Activated CD8-positive, alpha-beta T cell treated with anti-CD3 and anti-CD28 coated beads for 36 hours (primary cell): ENCODE results near the gene DCTD. TPM values are rescaled to one million over a fixed set of nuclear protein-coding genes. Genes with fewer than 3 reads are reported as not detected.
A peak's percentile ranks its signal among the peaks of the same experiment; 100 is the strongest.

Experiments used
- ATAC-seq: fragments of 200-7000 bp; cut with Tn5 transposase; one replicate; pipeline ENCODE4 v1.10.0; 2021; ENCODE audit warnings: mild to moderate bottlenecking, moderate library complexity
- CTCF ChIA-PET: fragments of 350-600 bp; sonication (Branson Sonifier 250); formaldehyde crosslinking; loops from one replicate; lab custom pipeline; 2021; ENCODE audit warnings: antibody characterized with exemption; lab: Charles Lee
- POLR2A ChIA-PET: fragments of 350-600 bp; sonication (Branson Sonifier 250); formaldehyde crosslinking; loops from one replicate; lab custom pipeline; 2021; ENCODE audit warnings: antibody characterized with exemption; lab: Charles Lee
- DNase-seq: peaks from one replicate; pipeline ENCODE4 v3.0.0-alpha.2; 2020
- H3K27ac Mint-ChIP-seq: one replicate; pipeline ENCODE4 v1.8.0; 2021; ENCODE audit warnings: mild to moderate bottlenecking, mixed read lengths
- H3K27me3 Mint-ChIP-seq: one replicate; pipeline ENCODE4 v1.8.0; 2021; ENCODE audit warnings: mixed read lengths
- H3K36me3 Mint-ChIP-seq: one replicate; pipeline ENCODE4 v1.8.0; 2021; ENCODE audit warnings: low read depth, mixed read lengths
- H3K4me1 Mint-ChIP-seq: one replicate; pipeline ENCODE4 v1.8.0; 2021; ENCODE audit warnings: low read depth, mixed read lengths
- H3K4me3 Mint-ChIP-seq: one replicate; pipeline ENCODE4 v1.8.0; 2021; ENCODE audit warnings: mild to moderate bottlenecking, moderate library complexity, mixed read lengths
- H3K9me3 Mint-ChIP-seq: one replicate; pipeline ENCODE4 v1.8.0; 2021; ENCODE audit warnings: mixed read lengths
- intact Hi-C: fragments of 100-400 bp; cut with micrococcal nuclease; formaldehyde crosslinking; loops from one replicate; pipeline ENCODE4 v1.10.0; 2022
- total RNA-seq, 2 experiments: library from RNA; stranded (reverse); gene quantifications; one replicate each; pipeline ENCODE4 v1.2.3, GENCODE V29; 2021
- TF ChIP-seq, protein P1 (sequence below): fragments of 200-600 bp; IDR thresholded peaks from one replicate; pipeline ENCODE4 v1.8.0; 2022; ENCODE audit warnings: antibody characterized with exemption, mild to moderate bottlenecking

Gene DCTD
- total RNA-seq, 2 experiments from 2014 or later, result 128 to 131 TPM

DNA sequence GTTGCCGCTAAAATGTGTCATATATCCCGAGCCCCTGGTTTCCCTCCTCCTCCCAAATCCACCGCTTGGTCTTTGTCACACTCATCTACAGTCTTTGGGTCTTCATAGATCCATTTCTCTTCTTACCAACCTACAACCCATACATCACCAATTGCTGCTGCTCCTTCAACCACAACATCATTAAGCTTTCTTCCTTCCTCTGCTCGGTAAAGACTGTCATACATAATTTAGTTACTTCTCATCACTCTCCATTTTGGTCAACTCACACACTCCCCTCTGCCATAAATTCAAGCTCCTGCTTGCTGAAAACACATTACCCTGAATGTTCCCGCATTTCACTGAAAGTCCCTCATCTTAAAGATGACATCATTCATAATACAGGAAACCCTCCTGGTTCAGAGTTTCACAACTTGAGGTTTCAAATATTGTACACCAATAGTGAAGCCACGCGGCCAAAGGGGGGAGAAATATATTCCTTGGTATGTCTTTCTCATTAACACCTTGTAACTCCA, 1.7 kb upstream of the DCTD start:
- Mint-ChIP-seq H3K4me3 (peak overlapping the region; percentile 88), H3K27me3 (no peaks in the 10 kb centered on the region), H3K36me3 (peaks cover 23% of the 10 kb centered on the region), H3K27ac (peak overlapping the region; percentile 96), H3K4me1 (peaks cover 38% of the 10 kb centered on the region), H3K9me3 (no peaks in the 10 kb centered on the region)
- DNase-seq, result peak; percentile 63
- intact Hi-C loops, result no loop called here
- peak; percentile 11 for ATAC-seq
- ChIA-PET CTCF (interaction anchor here (0.5 to 1.9 kb wide), 5 partner anchors 9 to 488 kb away, joined by 3 to 10 read pairs (median 6); no protein-coding TSS in a partner anchor), POLR2A (interaction anchor here (0.5 to 1.1 kb wide), 5 partner anchors 10 to 1875 kb away, joined by 3 to 4 read pairs (median 3); no protein-coding TSS in a partner anchor)
- TF ChIP-seq, protein P1, sequence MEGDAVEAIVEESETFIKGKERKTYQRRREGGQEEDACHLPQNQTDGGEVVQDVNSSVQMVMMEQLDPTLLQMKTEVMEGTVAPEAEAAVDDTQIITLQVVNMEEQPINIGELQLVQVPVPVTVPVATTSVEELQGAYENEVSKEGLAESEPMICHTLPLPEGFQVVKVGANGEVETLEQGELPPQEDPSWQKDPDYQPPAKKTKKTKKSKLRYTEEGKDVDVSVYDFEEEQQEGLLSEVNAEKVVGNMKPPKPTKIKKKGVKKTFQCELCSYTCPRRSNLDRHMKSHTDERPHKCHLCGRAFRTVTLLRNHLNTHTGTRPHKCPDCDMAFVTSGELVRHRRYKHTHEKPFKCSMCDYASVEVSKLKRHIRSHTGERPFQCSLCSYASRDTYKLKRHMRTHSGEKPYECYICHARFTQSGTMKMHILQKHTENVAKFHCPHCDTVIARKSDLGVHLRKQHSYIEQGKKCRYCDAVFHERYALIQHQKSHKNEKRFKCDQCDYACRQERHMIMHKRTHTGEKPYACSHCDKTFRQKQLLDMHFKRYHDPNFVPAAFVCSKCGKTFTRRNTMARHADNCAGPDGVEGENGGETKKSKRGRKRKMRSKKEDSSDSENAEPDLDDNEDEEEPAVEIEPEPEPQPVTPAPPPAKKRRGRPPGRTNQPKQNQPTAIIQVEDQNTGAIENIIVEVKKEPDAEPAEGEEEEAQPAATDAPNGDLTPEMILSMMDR, result no peak

DNA sequence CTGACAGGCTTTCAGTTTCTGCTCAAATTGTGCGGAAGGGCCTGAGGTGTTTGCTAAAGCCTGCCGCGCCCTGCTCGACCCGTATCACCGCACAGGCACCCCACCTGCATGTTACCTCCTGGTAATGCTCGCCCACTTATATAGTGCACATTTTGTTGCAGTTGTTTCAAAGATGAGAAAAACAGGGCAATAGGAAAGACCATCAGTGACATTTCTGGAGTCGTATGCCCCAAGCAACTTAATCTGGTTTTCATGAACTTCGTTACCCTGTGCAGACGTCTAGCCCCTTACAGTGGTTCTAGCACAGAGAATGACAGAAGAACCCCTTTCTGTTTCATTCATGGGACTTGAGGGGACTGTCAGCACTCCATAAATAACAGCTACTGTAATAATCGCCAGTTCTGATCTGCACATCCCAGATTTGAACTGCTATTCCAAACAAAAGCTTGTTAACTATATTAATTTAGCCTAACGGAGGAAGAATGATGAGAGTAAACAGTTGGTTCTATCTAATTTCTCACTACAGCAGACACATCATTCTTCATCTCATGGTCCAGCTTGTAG, 940 bp upstream of the DCTD start:
- ChIA-PET CTCF (interaction anchor here (0.5 to 1.9 kb wide), 5 partner anchors 10 to 489 kb away, joined by 3 to 10 read pairs (median 6); no protein-coding TSS in a partner anchor), POLR2A (interaction anchor here (0.5 to 1.1 kb wide), 5 partner anchors 11 to 1876 kb away, joined by 3 to 4 read pairs (median 3); no protein-coding TSS in a partner anchor)
- DNase-seq, result no peak
- peak overlapping the region; percentile 96 for H3K27ac Mint-ChIP-seq
- intact Hi-C loops, result no loop called here
- peak; percentile 11 for ATAC-seq
- peaks cover 30% of the 10 kb centered on the region for H3K36me3 Mint-ChIP-seq
- TF ChIP-seq, protein P1, result no peak
- no peaks in the 10 kb centered on the region for H3K9me3 Mint-ChIP-seq
- H3K4me1 Mint-ChIP-seq, result peaks cover 44% of the 10 kb centered on the region
- H3K27me3 Mint-ChIP-seq, result no peaks in the 10 kb centered on the region
- peak overlapping the region; percentile 88 for H3K4me3 Mint-ChIP-seq

GRCh38 chr4:182916483-182917181, 554 bp downstream of the DCTD start:
- Mint-ChIP-seq H3K36me3 (peaks cover 44% of the 10 kb centered on the region), H3K4me1 (peaks cover 55% of the 10 kb centered on the region), H3K9me3 (no peaks in the 10 kb centered on the region), H3K4me3 (peak overlapping the region; percentile 78), H3K27ac (peak overlapping the region; percentile 96), H3K27me3 (no peaks in the 10 kb centered on the region)
- ATAC-seq (peak; percentile 17), DNase-seq (peak; percentile 43)
- TF ChIP-seq, protein P1, result no peak
- intact Hi-C loops, result no loop called here
- POLR2A ChIA-PET, result interaction anchor here (0.6 to 1.1 kb wide), 5 partner anchors 9 to 348 kb away, joined by 3 to 4 read pairs (median 3); no protein-coding TSS in a partner anchor
- CTCF ChIA-PET, result interaction anchor here (2.2 kb wide), 1 partner anchor 22 kb away, joined by 7 read pairs; no protein-coding TSS in a partner anchor

DNA sequence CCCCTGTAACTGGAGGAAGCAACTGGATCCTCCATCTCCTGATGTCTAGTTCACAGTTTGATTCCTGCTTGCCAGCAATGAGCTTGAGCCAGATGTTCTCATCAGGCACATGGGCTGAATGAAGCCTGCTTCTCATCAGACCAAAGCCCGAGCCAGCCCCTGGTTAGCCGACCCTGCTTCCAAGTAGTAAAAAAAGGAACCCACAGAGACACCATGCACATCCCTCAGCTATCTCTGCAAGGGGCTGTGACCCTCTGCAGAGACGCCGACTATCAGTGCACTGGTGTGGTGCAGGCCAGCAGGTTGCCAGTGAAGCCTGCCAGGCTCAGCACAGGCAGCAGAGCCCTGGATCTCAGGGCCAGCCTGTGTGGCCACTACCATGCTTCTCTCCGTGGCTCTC, 2.8 kb downstream of the DCTD start:
- POLR2A ChIA-PET, result interaction anchor here (0.7 kb wide), 1 partner anchor 234 kb away, joined by 3 read pairs; no protein-coding TSS in a partner anchor
- Mint-ChIP-seq H3K9me3 (no peaks in the 10 kb centered on the region), H3K4me3 (no peak overlapping the region), H3K36me3 (peaks cover 58% of the 10 kb centered on the region), H3K27me3 (no peaks in the 10 kb centered on the region), H3K4me1 (peaks cover 58% of the 10 kb centered on the region), H3K27ac (no peak overlapping the region)
- intact Hi-C loops, result no loop called here
- CTCF ChIA-PET, result interaction anchor here (1.5 to 3.1 kb wide), 2 partner anchors 11 to 342 kb away, joined by 3 to 12 read pairs; no protein-coding TSS in a partner anchor
- TF ChIP-seq, protein P1, result no peak
- no peak for DNase-seq
- ATAC-seq, result no peak
